GM21360 (cell line): Measurements from ENCODE around the gene TTI1.
A peak's percentile ranks its signal among the peaks of the same experiment; 100 is the strongest.
"Not testable (repeated sequence)": the region's sequence is repeated elsewhere in the genome, so short reads cannot be mapped to it uniquely, and the experiment has no call there.

Source experiments
- ATAC-seq: cut with Tn5 transposase; IDR thresholded peaks from one replicate; pipeline ENCODE4 v1.9.1; 2021; ENCODE audit warnings: mild to moderate bottlenecking, moderate library complexity; ENCODE audit not compliant: unreplicated experiment

TTI1 gene

GRCh38 chr20:38012332-38012731 is 20.9 kb downstream of the TTI1 start:
- no peak for ATAC-seq

GRCh38 chr20:38011696-38012095 is 21.6 kb downstream of the TTI1 start:
- no peak for ATAC-seq

GRCh38 chr20:38009416-38009815 is 23.8 kb downstream of the TTI1 start:
- not testable (repeated sequence) for ATAC-seq

- no peak for ATAC-seq
Observed at GRCh38 chr20:38008233-38008944, 24.9 kb downstream of the TTI1 start.

- ATAC-seq, result no peak
Observed at GRCh38 chr20:38007526-38007925, 25.7 kb downstream of the TTI1 start.

GRCh38 chr20:38005903-38006302 is 27.4 kb downstream of the TTI1 start:
- ATAC-seq, result no peak

GRCh38 chr20:38004416-38004815 is 28.8 kb downstream of the TTI1 start:
- ATAC-seq, result no peak

GRCh38 chr20:38002422-38002821 is 30.8 kb downstream of the TTI1 start:
- no peak for ATAC-seq

GRCh38 chr20:38001981-38002380 is 31.3 kb downstream of the TTI1 start:
- no peak for ATAC-seq

GRCh38 chr20:38001173-38001875 is 31.9 kb downstream of the TTI1 start:
- no peak for ATAC-seq

- ATAC-seq, result no peak
Observed at GRCh38 chr20:38000293-38000692, 33.0 kb downstream of the TTI1 start.

- no peak for ATAC-seq
Observed at GRCh38 chr20:37999526-38000263, 33.6 kb downstream of the TTI1 start.

GRCh38 chr20:37997516-37997915 is 35.7 kb downstream of the TTI1 start:
- ATAC-seq, result no peak

GRCh38 chr20:37995856-37996605 is 37.2 kb downstream of the TTI1 start:
- ATAC-seq, result no peak

GRCh38 chr20:37994512-37994911 is 38.7 kb downstream of the TTI1 start:
- ATAC-seq, result no peak

- no peak for ATAC-seq
Observed at GRCh38 chr20:37992802-37993409, 40.4 kb downstream of the TTI1 start.

- ATAC-seq, result no peak
Observed at GRCh38 chr20:37991908-37992307, 41.3 kb downstream of the TTI1 start.

- no peak for ATAC-seq
Observed at GRCh38 chr20:37991157-37991866, 41.9 kb downstream of the TTI1 start.

GRCh38 chr20:37990571-37991151 is 42.6 kb downstream of the TTI1 start:
- ATAC-seq, result peak; percentile 82
